GM12878 (cell line): ENCODE measurements around the gene YPEL2. TPM values are rescaled to one million over a fixed set of nuclear protein-coding genes. Genes with fewer than 3 reads are reported as not detected.

Source experiments
- ATAC-seq: fragments of 200-7000 bp; cut with Tn5 transposase; 3 replicates; pipeline ENCODE4 v1.9.1; 2020; ENCODE audit warnings: mild to moderate bottlenecking, moderate library complexity
- BruUV-seq: library from RNA; stranded (reverse); fragments of 400-500 nt; replicated peaks from 2 replicates; lab custom pipeline; 2021; lab: Mats Ljungman, UMichigan
- CTCF ChIA-PET: fragments of 300-600 bp; sonication (Branson Sonifier 250); formaldehyde crosslinking; extraction: SDS; loops from one replicate; lab custom pipeline; 2021; ENCODE audit warnings: inconsistent platforms; lab: Yijun Ruan, JAX
- POLR2A ChIA-PET: fragments of 350-600 bp; formaldehyde crosslinking; extraction: SDS; loops from one replicate; lab custom pipeline; 2021; ENCODE audit warnings: inconsistent platforms; lab: Charles Lee
- RAD21 ChIA-PET: fragments of 300-600 bp; sonication (Branson Sonifier 250); formaldehyde crosslinking; loops from one replicate; lab custom pipeline; 2023; ENCODE audit warnings: antibody characterized with exemption; ENCODE audit not compliant: unreplicated experiment; lab: Charles Lee
- SMC1A ChIA-PET: fragments of 300-600 bp; sonication (Branson Sonifier 250); formaldehyde crosslinking; loops from one replicate; lab custom pipeline; 2023; ENCODE audit not compliant: unreplicated experiment, uncharacterized antibody; lab: Charles Lee
- DNase-seq: peaks from one replicate; pipeline ENCODE4 v3.0.0-alpha.2; 2011; ENCODE audit warnings: low read depth, low spot score
- FAIRE-seq: peaks from 3 replicates; lab custom pipeline; 2011; peaks lifted over from hg19 to GRCh38; lab: Jason Lieb, UNC
- H2AFZ ChIP-seq: 2 replicates; pipeline ENCODE4 v1.6.0; 2011; ENCODE audit warnings: low read depth, low read length, control low read depth; ENCODE audit not compliant: control insufficient read depth
- H3K27ac ChIP-seq: 2 replicates; pipeline ENCODE4 v1.5.1; 2011; ENCODE audit warnings: control low read depth; ENCODE audit not compliant: control insufficient read depth, insufficient read depth
- H3K27me3 ChIP-seq, 2 experiments: replicated peaks in 1 of 2; 2 replicates each; pipeline versions ENCODE4 v1.6.0 to v1.6.1; 2011; ENCODE audit warnings: low read length in 1 of 2; ENCODE audit not compliant: control insufficient read depth in 2 of 2, insufficient read depth in 2 of 2
- H3K36me3 ChIP-seq, 2 experiments: 2 replicates each; pipeline ENCODE4 v1.5.1; 2011; ENCODE audit warnings: low read length in 1 of 2; ENCODE audit not compliant: control insufficient read depth in 2 of 2, insufficient read depth in 2 of 2
- H3K4me1 ChIP-seq: 2 replicates; pipeline ENCODE4 v1.6.1; 2011; ENCODE audit warnings: mild to moderate bottlenecking, low read length, moderate library complexity, mixed read lengths; ENCODE audit not compliant: control insufficient read depth, insufficient read depth
- H3K4me2 ChIP-seq: 2 replicates; pipeline ENCODE4 v1.6.0; 2011; ENCODE audit warnings: control low read depth; ENCODE audit not compliant: control insufficient read depth, insufficient read depth
- H3K4me3 ChIP-seq: fragments of 200-600 bp; sonication (generic); 2 replicates; pipeline ENCODE4 v1.5.1; 2016
- H3K79me2 ChIP-seq: 2 replicates; pipeline ENCODE4 v1.6.0; 2011; ENCODE audit warnings: low read length; ENCODE audit not compliant: control insufficient read depth, insufficient read depth
- H3K9ac ChIP-seq: 2 replicates; pipeline ENCODE4 v1.8.0; 2011; ENCODE audit warnings: low read length, control low read depth, mixed read lengths; ENCODE audit not compliant: control insufficient read depth, insufficient read depth
- H3K9me3 ChIP-seq: replicated peaks from 3 replicates; pipeline ENCODE4 v1.5.1; 2011; ENCODE audit warnings: mild to moderate bottlenecking, low read length; ENCODE audit not compliant: control insufficient read depth, insufficient read depth
- H4K20me1 ChIP-seq: 2 replicates; pipeline ENCODE4 v1.6.0; 2011; ENCODE audit not compliant: control insufficient read depth, insufficient read depth
- BCL3 ChIP-seq: IDR thresholded peaks from 2 replicates; pipeline ENCODE4 v1.6.1; 2011; ENCODE audit warnings: borderline replicate concordance, low read depth, mild to moderate bottlenecking, moderate library complexity, low read length; ENCODE audit not compliant: insufficient read depth, poor library complexity, severe bottlenecking
- BMI1 ChIP-seq: fragments of 450-650 bp; IDR thresholded peaks from 2 replicates; pipeline ENCODE4 v1.6.1; 2016; ENCODE audit warnings: mild to moderate bottlenecking, moderate library complexity, borderline replicate concordance
- CHD2 ChIP-seq: IDR thresholded peaks from 2 replicates; pipeline ENCODE4 v1.6.1; 2011; ENCODE audit warnings: low read depth, low read length, improper control_type of control experiment, borderline replicate concordance
- DPF2 ChIP-seq: fragments of 450-650 bp; IDR thresholded peaks from 2 replicates; pipeline ENCODE4 v1.6.1; 2017; ENCODE audit warnings: mild to moderate bottlenecking
- GABPA ChIP-seq: IDR thresholded peaks from 2 replicates; pipeline ENCODE4 v1.6.1; 2014; ENCODE audit warnings: antibody characterized with exemption, low read depth, mild to moderate bottlenecking, inconsistent platforms
- GATAD2B ChIP-seq: fragments of 450-650 bp; conservative IDR thresholded peaks from 2 replicates; pipeline ENCODE4 v1.6.1; 2017; ENCODE audit warnings: low read depth, mild to moderate bottlenecking, moderate library complexity
- IRF5 ChIP-seq: fragments of 450-650 bp; IDR thresholded peaks from 2 replicates; pipeline ENCODE4 v1.6.1; 2017; ENCODE audit warnings: borderline replicate concordance
- KLF5 ChIP-seq: fragments of 450-650 bp; IDR thresholded peaks from 2 replicates; pipeline ENCODE4 v1.6.1; 2014; ENCODE audit warnings: mild to moderate bottlenecking; ENCODE audit not compliant: partially characterized antibody
- MYB ChIP-seq: fragments of 150-350 bp; IDR thresholded peaks from 2 replicates; pipeline ENCODE4 v1.6.1; 2014; ENCODE audit warnings: mild to moderate bottlenecking, low read depth, low read length, borderline replicate concordance
- SMAD1 ChIP-seq: fragments of 450-650 bp; IDR thresholded peaks from 2 replicates; pipeline ENCODE4 v1.6.1; 2018; ENCODE audit warnings: mild to moderate bottlenecking, low read depth; ENCODE audit not compliant: partially characterized antibody
- TCF3 ChIP-seq: IDR thresholded peaks from 2 replicates; pipeline ENCODE4 v1.6.1; 2012; ENCODE audit warnings: low read depth, mild to moderate bottlenecking, low read length, borderline replicate concordance; ENCODE audit not compliant: insufficient read depth
- YY1 ChIP-seq: IDR thresholded peaks from 2 replicates; pipeline ENCODE4 v1.6.1; 2011; ENCODE audit warnings: low read depth, mild to moderate bottlenecking, low read length
- ZBTB11 ChIP-seq: fragments of 450-650 bp; formaldehyde crosslinking; IDR thresholded peaks from 2 replicates; pipeline ENCODE4 v1.5.0; 2022; ENCODE audit warnings: mild to moderate bottlenecking, missing genetic modification characterization
- ZNF207 ChIP-seq: fragments of 450-650 bp; IDR thresholded peaks from 2 replicates; pipeline ENCODE4 v1.6.1; 2014; ENCODE audit warnings: antibody characterized with exemption, mild to moderate bottlenecking, borderline replicate concordance
- ZNF384 ChIP-seq: IDR thresholded peaks from 2 replicates; pipeline ENCODE4 v1.6.1; 2012; ENCODE audit warnings: low read depth, mild to moderate bottlenecking, low read length, improper control_type of control experiment, borderline replicate concordance
- ZZZ3 ChIP-seq: IDR thresholded peaks from 2 replicates; pipeline ENCODE4 v1.6.1; 2011; ENCODE audit warnings: low read depth; ENCODE audit not compliant: control insufficient read depth, insufficient read length
- WGBS: methylation state at CpG from one replicate; pipeline ENCODE4 v1.1.6; 2016; ENCODE audit warnings: low lambda C conversion rate; ENCODE audit not compliant: insufficient replicate concordance, insufficient coverage; ENCODE audit errors: missing lambda C conversion rate; 5-methylcytosine and 5-hydroxymethylcytosine counted together
- in situ Hi-C: fragments of 300-500 bp; cut with MboI; formaldehyde crosslinking; loops from 9 replicates; pipeline ENCODE4 v1.14.3; 2018; ENCODE audit warnings: mixed read lengths
- intact Hi-C: fragments of 100-400 bp; cut with micrococcal nuclease; formaldehyde crosslinking; loops from one replicate; pipeline ENCODE4 v1.14.2; 2022; ENCODE audit not compliant: unreplicated experiment
- polyA plus RNA-seq, 11 experiments: library from polyadenylated mRNA; depleted of rRNA in 4 of 11; unstranded in 6 of 11; stranded (reverse) in 5 of 11; fragments of >200 nt; fragmentation: Nextera tagmentation in 4 of 11; fragmentation: Illumina TruSeq in 1 of 11; extraction: Ambion mirVana in 4 of 11; extraction: Trizol in 1 of 11; gene quantifications; 1 replicate in 1 of 11; 2 replicates in 10 of 11; pipeline versions ENCODE4 v1.2.1 to v1.2.3, GENCODE V29; 2011 to 2016; ENCODE audit warnings: inconsistent platforms in 2 of 11, missing spikeins in 2 of 11, low read depth in 1 of 11
- total RNA-seq, 4 experiments: library from RNA; depleted of rRNA in 3 of 4; stranded (reverse); fragments of >200 nt in 3 of 4; fragmentation: Illumina TruSeq in 1 of 4; extraction: Trizol in 1 of 4; gene quantifications; 2 replicates each; pipeline versions ENCODE4 v1.2.1 to v1.2.3, GENCODE V29; 2013 to 2021

YPEL2 gene
- total and polyA plus RNA-seq, 10 of the 15 experiments (the other 5 are each of a cell fraction or from before 2014, with no cell fraction given) = 0.11 to 8.1 (median 0.48) TPM

- Histone ChIP-seq H3K27me3 (no peaks in the 10 kb centered on the region), H3K4me1 (peaks cover 25% of the 10 kb centered on the region), H3K9ac (no peak overlapping the region), H3K4me2 (no peak overlapping the region), H3K36me3 (no peaks in the 10 kb centered on the region), H3K9me3 (no peaks in the 10 kb centered on the region)
- no peak for DNase-seq
- ChIA-PET SMC1A (interaction anchor here (0.6 to 9.8 kb wide), 10 partner anchors 12 to 276 kb away, joined by 3 to 217 read pairs (median 4); no protein-coding TSS in a partner anchor), POLR2A (interaction anchor here (0.7 to 1.8 kb wide), 3 partner anchors 100 to 926 kb away, joined by 3 to 5 read pairs (median 3); no protein-coding TSS in a partner anchor), RAD21 (interaction anchor here (0.7 to 10.1 kb wide), 9 partner anchors 13 to 218 kb away, joined by 3 to 169 read pairs (median 4); partner anchors contain the start of genes GDPD1 and YPEL2)
- in situ Hi-C loops (loop anchor here (5.0 kb wide), 1 partner anchor 127 kb away; no protein-coding TSS in a partner anchor), intact Hi-C loops (no loop called here)
- no TSS peak for BruUV-seq
- 52% methylated on average over 3 of the region's 4 CpGs for WGBS
- no peak for ATAC-seq
- TF ChIP-seq CHD2 = no peak
- TF ChIP-seq ZNF207 = no peak
- no peak for TF ChIP-seq KLF5
- TF ChIP-seq GABPA = no peak
- TF ChIP-seq ZNF384 = no peak
- TF ChIP-seq BMI1 = no peak
- TF ChIP-seq ZBTB11 (CRISPR knock-in tag) = no peak
- no peak for TF ChIP-seq IRF5
- TF ChIP-seq BCL3 = no peak
- TF ChIP-seq MYB = no peak
- TF ChIP-seq TCF3 = no peak
- no peak for TF ChIP-seq ZZZ3
- TF ChIP-seq SMAD1 = no peak
- TF ChIP-seq YY1 = no peak
- no peak for TF ChIP-seq GATAD2B
- no peak for TF ChIP-seq DPF2
- TF ChIP-seq, all 136 proteins: peak for 0
- no peaks in the 10 kb centered on the region for H4K20me1 ChIP-seq
- no peak overlapping the region for H3K4me3 ChIP-seq
- CTCF ChIA-PET = interaction anchor here (1.0 to 17.9 kb wide), 14 partner anchors 11 to 921 kb away, joined by 3 to 383 read pairs (median 4); partner anchors contain the start of genes GDPD1 and YPEL2
- H3K79me2 ChIP-seq = no peaks in the 10 kb centered on the region
- no peak for FAIRE-seq
- H3K27ac ChIP-seq = no peak overlapping the region
- H2AFZ ChIP-seq = no peak overlapping the region
Observed at GRCh38 chr17:59439262-59439661, 107.8 kb downstream of the YPEL2 start.
